ENCODE results near the gene GPC6.

Gene GPC6

GRCh38 chr13:94057618-94058186, 831.1 kb downstream of the GPC6 start:
- H3K4ac ChIP-seq (ENCODE audit: low read depth, low read length) = no peak overlapping the region
- no CpG with 5 or more reads among the region's 2 CpGs for WGBS (ENCODE audit: extremely low coverage, insufficient coverage, insufficient read length)

GRCh38 chr13:94058821-94059360, 832.3 kb downstream of the GPC6 start:
- no peak overlapping the region for H3K4me3 ChIP-seq (ENCODE audit: low read depth, low read length)

More at GRCh38 chr13:94057618-94058186, 831.1 kb downstream of the GPC6 start:
- Histone ChIP-seq H3K23ac (ENCODE audit: low read length) (no peak overlapping the region), H3K79me1 (ENCODE audit: low read length) (no peaks in the 10 kb centered on the region), H2AK5ac (ENCODE audit: low read length) (no peak overlapping the region), H3K27me3 (ENCODE audit: insufficient read depth, low read length) (no peaks in the 10 kb centered on the region), H2BK5ac (ENCODE audit: low read depth, low read length, poor library complexity) (no peak overlapping the region), H3K4me2 (ENCODE audit: low read length) (no peak overlapping the region), H4K91ac (ENCODE audit: low read depth, low read length) (no peak overlapping the region), H3K4me1 (ENCODE audit: control insufficient read depth in 1 of 2, insufficient read depth in 2 of 2, low read length in 2 of 2) (no peaks in the 10 kb centered on the region), H3K9ac (ENCODE audit: low read length) (no peak overlapping the region), H3K36me3 (ENCODE audit: control insufficient read depth in 1 of 2, insufficient read depth in 2 of 2, low read length in 2 of 2) (no peaks in the 10 kb centered on the region), H3K14ac (ENCODE audit: low read length) (no peak overlapping the region), H2AFZ (ENCODE audit: insufficient read depth, low read length, poor library complexity) (no peak overlapping the region), H3K27ac (ENCODE audit: low read depth, low read length) (no peak overlapping the region), H2BK12ac (ENCODE audit: low read length) (no peak overlapping the region), H3K4me3 (ENCODE audit: low read depth, low read length) (no peak overlapping the region), H4K8ac (ENCODE audit: low read depth, low read length) (no peak overlapping the region), H3K18ac (ENCODE audit: low read length) (no peak overlapping the region), H4K12ac (ENCODE audit: low read depth, low read length) (no peak overlapping the region), H3K79me2 (ENCODE audit: control insufficient read depth, insufficient read depth, low read length, poor library complexity) (no peaks in the 10 kb centered on the region), H2BK120ac (ENCODE audit: insufficient read depth, low read length, poor library complexity) (no peak overlapping the region), H3K9me3 (ENCODE audit: insufficient read depth, low read depth, low read length) (peaks cover 2% of the 10 kb centered on the region)
- DNase-seq = no peak

GRCh38 chr13:94061301-94061700, 834.7 kb downstream of the GPC6 start:
- no peaks in the 10 kb centered on the region for H3K36me3 ChIP-seq (ENCODE audit: control insufficient read depth in 1 of 2, insufficient read depth in 2 of 2, low read length in 2 of 2)
- H2AFZ ChIP-seq (ENCODE audit: insufficient read depth, low read length, poor library complexity) = no peak overlapping the region
- no peak overlapping the region for H4K8ac ChIP-seq (ENCODE audit: low read depth, low read length)
- DNase-seq = no peak
- H3K4me1 ChIP-seq (ENCODE audit: control insufficient read depth in 1 of 2, insufficient read depth in 2 of 2, low read length in 2 of 2) = no peaks in the 10 kb centered on the region
- H3K14ac ChIP-seq (ENCODE audit: low read length) = no peak overlapping the region
- H3K18ac ChIP-seq (ENCODE audit: low read length) = no peak overlapping the region
- H4K91ac ChIP-seq (ENCODE audit: low read depth, low read length) = no peak overlapping the region
- H3K23ac ChIP-seq (ENCODE audit: low read length) = no peak overlapping the region
- H3K4me3 ChIP-seq (ENCODE audit: low read depth, low read length) = no peak overlapping the region
- H3K79me2 ChIP-seq (ENCODE audit: control insufficient read depth, insufficient read depth, low read length, poor library complexity) = no peaks in the 10 kb centered on the region
- H2BK12ac ChIP-seq (ENCODE audit: low read length) = no peak overlapping the region
- H3K9ac ChIP-seq (ENCODE audit: low read length) = no peak overlapping the region
- H2AK5ac ChIP-seq (ENCODE audit: low read length) = no peak overlapping the region
- H3K27me3 ChIP-seq (ENCODE audit: insufficient read depth, low read length) = no peaks in the 10 kb centered on the region
- no peak overlapping the region for H2BK5ac ChIP-seq (ENCODE audit: low read depth, low read length, poor library complexity)
- H3K4me2 ChIP-seq (ENCODE audit: low read length) = no peak overlapping the region
- no peaks in the 10 kb centered on the region for H3K79me1 ChIP-seq (ENCODE audit: low read length)
- H3K27ac ChIP-seq (ENCODE audit: low read depth, low read length) = no peak overlapping the region
- H3K4ac ChIP-seq (ENCODE audit: low read depth, low read length) = no peak overlapping the region
- no peak overlapping the region for H4K12ac ChIP-seq (ENCODE audit: low read depth, low read length)
- no CpG with 5 or more reads among the region's 1 CpG for WGBS (ENCODE audit: extremely low coverage, insufficient coverage, insufficient read length)
- H3K9me3 ChIP-seq (ENCODE audit: insufficient read depth, low read depth, low read length) = no peaks in the 10 kb centered on the region
- no peak overlapping the region for H2BK120ac ChIP-seq (ENCODE audit: insufficient read depth, low read length, poor library complexity)

More at GRCh38 chr13:94058821-94059360, 832.3 kb downstream of the GPC6 start:
- no peak overlapping the region for H3K4ac ChIP-seq (ENCODE audit: low read depth, low read length)
- WGBS (ENCODE audit: extremely low coverage, insufficient coverage, insufficient read length) = no CpG with 5 or more reads among the region's 2 CpGs
- H3K27me3 ChIP-seq (ENCODE audit: insufficient read depth, low read length) = no peaks in the 10 kb centered on the region
- no peak overlapping the region for H3K27ac ChIP-seq (ENCODE audit: low read depth, low read length)
- H3K36me3 ChIP-seq (ENCODE audit: control insufficient read depth in 1 of 2, insufficient read depth in 2 of 2, low read length in 2 of 2) = no peaks in the 10 kb centered on the region
- H2BK12ac ChIP-seq (ENCODE audit: low read length) = no peak overlapping the region
- no peak for DNase-seq
- H4K8ac ChIP-seq (ENCODE audit: low read depth, low read length) = no peak overlapping the region
- H3K14ac ChIP-seq (ENCODE audit: low read length) = no peak overlapping the region
- no peak overlapping the region for H4K91ac ChIP-seq (ENCODE audit: low read depth, low read length)
- H2AFZ ChIP-seq (ENCODE audit: insufficient read depth, low read length, poor library complexity) = no peak overlapping the region
- H3K4me1 ChIP-seq (ENCODE audit: control insufficient read depth in 1 of 2, insufficient read depth in 2 of 2, low read length in 2 of 2) = no peaks in the 10 kb centered on the region
- no peak overlapping the region for H3K9ac ChIP-seq (ENCODE audit: low read length)
- no peaks in the 10 kb centered on the region for H3K79me1 ChIP-seq (ENCODE audit: low read length)
- no peak overlapping the region for H3K23ac ChIP-seq (ENCODE audit: low read length)
- H3K9me3 ChIP-seq (ENCODE audit: insufficient read depth, low read depth, low read length) = peaks cover 2% of the 10 kb centered on the region
- no peak overlapping the region for H2BK120ac ChIP-seq (ENCODE audit: insufficient read depth, low read length, poor library complexity)
- H3K4me2 ChIP-seq (ENCODE audit: low read length) = no peak overlapping the region
- no peak overlapping the region for H3K18ac ChIP-seq (ENCODE audit: low read length)
- H2BK5ac ChIP-seq (ENCODE audit: low read depth, low read length, poor library complexity) = no peak overlapping the region
- no peak overlapping the region for H4K12ac ChIP-seq (ENCODE audit: low read depth, low read length)
- H3K79me2 ChIP-seq (ENCODE audit: control insufficient read depth, insufficient read depth, low read length, poor library complexity) = no peaks in the 10 kb centered on the region
- H2AK5ac ChIP-seq (ENCODE audit: low read length) = no peak overlapping the region

GRCh38 chr13:94063096-94063495, 836.5 kb downstream of the GPC6 start:
- Histone ChIP-seq H3K36me3 (ENCODE audit: control insufficient read depth in 1 of 2, insufficient read depth in 2 of 2, low read length in 2 of 2) (no peaks in the 10 kb centered on the region), H2AFZ (ENCODE audit: insufficient read depth, low read length, poor library complexity) (no peak overlapping the region), H3K14ac (ENCODE audit: low read length) (no peak overlapping the region), H4K91ac (ENCODE audit: low read depth, low read length) (no peak overlapping the region), H2BK5ac (ENCODE audit: low read depth, low read length, poor library complexity) (no peak overlapping the region), H3K18ac (ENCODE audit: low read length) (no peak overlapping the region), H3K79me1 (ENCODE audit: low read length) (no peaks in the 10 kb centered on the region), H3K27ac (ENCODE audit: low read depth, low read length) (no peak overlapping the region), H3K4me3 (ENCODE audit: low read depth, low read length) (no peak overlapping the region), H3K9me3 (ENCODE audit: insufficient read depth, low read depth, low read length) (no peaks in the 10 kb centered on the region), H3K23ac (ENCODE audit: low read length) (no peak overlapping the region), H2AK5ac (ENCODE audit: low read length) (no peak overlapping the region), H3K4me1 (ENCODE audit: control insufficient read depth in 1 of 2, insufficient read depth in 2 of 2, low read length in 2 of 2) (no peaks in the 10 kb centered on the region), H3K27me3 (ENCODE audit: insufficient read depth, low read length) (no peaks in the 10 kb centered on the region), H3K4me2 (ENCODE audit: low read length) (no peak overlapping the region), H2BK12ac (ENCODE audit: low read length) (no peak overlapping the region), H2BK120ac (ENCODE audit: insufficient read depth, low read length, poor library complexity) (no peak overlapping the region), H3K9ac (ENCODE audit: low read length) (no peak overlapping the region), H4K8ac (ENCODE audit: low read depth, low read length) (no peak overlapping the region), H4K12ac (ENCODE audit: low read depth, low read length) (no peak overlapping the region), H3K4ac (ENCODE audit: low read depth, low read length) (no peak overlapping the region), H3K79me2 (ENCODE audit: control insufficient read depth, insufficient read depth, low read length, poor library complexity) (no peaks in the 10 kb centered on the region)
- DNase-seq = no peak
